GM18498 (cell line): ENCODE results near the gene PRDM8.
"Not testable (repeated sequence)": the region's sequence is repeated elsewhere in the genome, so short reads cannot be mapped to it uniquely, and the experiment has no call there.

ENCODE experiments used
- ATAC-seq: cut with Tn5 transposase; IDR thresholded peaks from one replicate; pipeline ENCODE4 v1.9.1; 2021; ENCODE audit warnings: mild to moderate bottlenecking, moderate library complexity; ENCODE audit not compliant: unreplicated experiment

The PRDM8 gene

GRCh38 chr4:80196922-80197573 is at the start of gene PRDM8:
Gene PRDM8 (plus strand): TSS chr4:80197503. CDS start chr4:80200081, 2,578 bp downstream.
- no peak for ATAC-seq

DNA sequence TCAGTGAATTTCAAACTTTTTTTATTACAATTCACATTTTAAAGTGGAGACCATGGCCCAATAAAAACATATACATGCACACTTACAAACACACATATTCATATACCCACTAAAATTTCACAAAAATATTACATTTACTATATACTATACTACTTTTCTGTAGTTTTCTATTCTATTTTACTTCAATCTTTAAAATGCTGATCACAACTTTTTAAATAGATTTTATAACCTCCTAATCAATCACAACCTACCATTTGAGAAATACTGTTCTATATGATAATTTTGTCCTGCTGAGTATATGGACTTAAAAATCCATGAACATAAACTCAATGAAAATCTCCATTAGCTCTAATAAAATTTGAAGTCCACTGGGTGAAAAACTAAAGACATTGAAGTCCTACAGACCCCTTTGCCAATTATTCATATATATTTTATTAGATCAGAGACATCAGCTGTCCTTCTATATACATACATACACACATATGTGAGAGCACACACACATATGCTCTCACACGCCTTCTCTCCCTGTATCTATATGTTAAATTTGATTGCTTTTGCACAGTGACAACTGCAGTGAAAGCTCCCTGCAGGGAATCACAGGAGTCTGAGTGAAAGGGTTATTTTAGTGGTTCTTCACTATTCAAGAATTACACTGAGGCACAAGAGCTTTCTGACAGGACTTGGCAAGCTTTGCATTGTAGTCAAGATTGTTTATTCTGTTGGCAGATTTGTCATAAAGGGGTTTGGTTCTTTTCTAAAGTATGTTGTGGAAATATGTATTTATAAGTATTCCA is 46.7 kb upstream of the PRDM8 start:
- no peak for ATAC-seq

DNA sequence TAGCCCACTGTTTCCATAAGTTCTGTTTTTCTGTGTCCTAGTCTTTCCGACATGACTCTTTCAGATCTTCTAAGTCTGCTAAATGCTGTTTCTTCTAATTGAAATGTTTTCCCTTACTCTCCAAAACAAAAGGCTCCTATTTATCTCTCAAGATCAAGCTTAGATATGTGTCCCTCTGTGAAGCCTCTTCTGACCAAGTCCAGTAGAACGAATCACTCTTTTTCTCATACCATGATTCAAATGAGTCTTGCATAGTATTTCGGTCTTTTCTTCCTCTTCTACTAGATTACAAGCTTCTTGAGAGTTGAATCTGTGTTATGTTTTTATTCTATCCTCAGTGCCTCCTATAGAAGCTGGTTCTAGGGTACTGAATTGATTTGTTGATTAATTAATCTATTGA is 45.3 kb upstream of the PRDM8 start:
- ATAC-seq = no peak

DNA sequence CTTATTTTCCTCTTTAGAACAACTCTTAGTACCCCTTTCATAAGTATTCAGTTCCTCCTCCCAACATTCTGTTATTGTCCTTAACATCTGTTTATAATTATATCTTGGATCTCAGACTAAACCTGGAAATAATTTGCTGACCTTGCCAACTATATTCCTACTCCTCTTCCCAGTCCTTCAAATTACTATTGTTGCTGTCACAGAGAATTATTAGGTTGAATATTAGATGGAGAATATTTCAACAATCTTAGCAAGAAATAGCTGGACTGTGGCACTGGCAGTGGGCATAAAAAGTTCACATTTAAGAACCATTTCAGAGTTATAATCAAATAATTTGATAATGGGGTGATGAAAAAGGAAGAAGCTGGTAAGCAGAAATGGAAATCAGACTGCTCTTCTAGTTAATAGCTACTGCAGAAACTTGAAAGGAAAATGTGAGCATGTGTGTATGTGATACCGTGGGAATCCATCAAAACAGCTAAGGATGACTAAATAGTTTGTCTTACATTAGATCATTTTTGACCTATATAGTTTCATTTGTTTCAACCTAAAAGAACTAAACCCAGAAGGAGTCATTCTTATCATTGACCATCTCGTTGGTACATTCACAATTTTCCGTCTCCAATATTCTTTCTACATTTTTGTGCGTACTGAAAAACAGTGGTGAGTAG is 43.3 kb upstream of the PRDM8 start:
- ATAC-seq = no peak

DNA sequence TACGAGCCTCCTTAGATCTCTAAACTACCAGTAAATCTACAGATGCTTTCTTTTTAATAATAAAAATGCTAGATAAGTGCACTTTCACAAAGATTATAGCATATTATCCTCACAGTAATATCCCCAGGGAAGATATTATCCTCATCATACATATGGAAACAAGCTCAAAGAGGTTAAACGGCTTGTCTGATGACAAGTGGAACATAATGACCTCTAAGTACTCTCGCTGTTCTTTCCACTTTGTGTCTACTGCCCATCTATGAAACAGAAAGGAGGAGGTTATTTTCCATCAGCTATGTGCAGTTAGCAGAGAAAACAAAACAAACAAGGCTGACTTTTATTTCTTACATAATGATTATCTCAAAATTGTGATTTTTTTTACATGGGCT is 42.8 kb upstream of the PRDM8 start:
- ATAC-seq = no peak

DNA sequence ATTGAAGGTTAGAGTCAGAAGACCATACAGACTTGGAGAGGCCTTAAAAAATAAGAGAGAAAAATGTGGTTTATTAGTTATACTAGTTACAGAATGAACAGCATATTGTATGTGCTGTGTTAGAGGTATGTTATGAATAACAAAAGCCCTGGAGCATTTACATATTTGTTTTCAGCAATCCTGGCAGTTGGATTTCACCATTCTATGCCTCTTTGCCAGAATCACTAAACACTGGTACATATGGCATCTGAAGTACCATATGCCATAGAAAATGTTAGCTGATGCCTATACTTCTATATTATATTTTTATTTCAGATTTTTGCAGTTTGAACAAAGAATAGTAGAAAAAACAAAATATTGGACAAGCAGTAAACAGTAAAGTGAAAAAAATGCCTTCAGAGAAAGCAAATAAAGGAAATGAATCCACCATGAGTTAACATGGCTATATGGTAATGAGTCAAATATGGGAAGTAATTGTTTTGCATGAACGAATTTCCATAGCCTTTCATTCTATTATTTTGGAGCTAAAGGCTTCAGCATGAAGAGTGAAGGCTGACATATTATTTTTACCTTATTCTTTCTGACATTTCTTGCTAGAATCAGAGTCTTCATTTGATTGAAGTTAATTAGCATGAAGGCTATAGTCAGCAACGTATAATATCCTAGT is 41.9 kb upstream of the PRDM8 start:
- ATAC-seq = no peak

DNA sequence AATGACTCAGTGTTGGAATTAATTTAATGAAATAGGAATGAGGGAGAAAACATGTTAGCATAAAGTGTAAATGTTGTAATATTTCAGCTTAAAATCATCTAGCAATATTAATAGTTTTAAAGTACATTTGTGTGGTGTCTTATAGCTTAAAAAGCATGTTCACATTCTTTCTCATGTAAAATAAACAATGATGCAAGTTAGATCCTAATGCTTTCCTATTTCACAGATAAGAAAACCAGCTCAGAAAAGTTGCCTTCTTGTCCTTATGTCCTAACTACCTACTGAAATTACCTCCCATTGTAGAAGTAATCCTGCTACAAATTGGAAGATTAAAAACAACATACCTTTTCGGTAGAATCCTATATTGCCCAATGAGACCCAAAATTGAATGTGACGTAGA is 40.9 kb upstream of the PRDM8 start:
- ATAC-seq = no peak

GRCh38 chr4:80161413-80162058 is 35.8 kb upstream of the PRDM8 start:
- ATAC-seq = no peak

- no peak for ATAC-seq
Measured at GRCh38 chr4:80162418-80162817, 34.9 kb upstream of the PRDM8 start.

DNA sequence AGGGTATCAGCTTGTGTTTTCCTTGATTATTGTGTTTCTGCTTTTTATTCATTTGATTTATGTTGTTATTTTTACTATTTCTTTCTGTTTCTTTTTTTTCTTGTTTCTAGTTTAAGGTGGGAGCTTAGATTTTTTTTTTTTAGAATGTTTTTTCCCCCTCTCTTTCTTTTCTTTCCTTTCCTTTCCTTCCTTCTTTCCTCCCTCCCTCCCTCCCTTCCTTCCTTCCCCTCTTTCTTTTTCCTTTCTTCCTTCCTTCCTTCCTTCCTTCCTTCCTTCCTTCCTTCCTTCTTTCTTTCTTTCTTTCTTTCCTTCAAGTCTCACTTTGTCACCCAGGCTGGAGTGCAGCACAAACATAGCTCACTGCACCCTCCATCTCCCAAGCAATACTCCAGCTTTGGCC is 31.4 kb upstream of the PRDM8 start:
- no peak for ATAC-seq

- no peak for ATAC-seq
Measured at GRCh38 chr4:80171251-80171650, 26.1 kb upstream of the PRDM8 start.

DNA sequence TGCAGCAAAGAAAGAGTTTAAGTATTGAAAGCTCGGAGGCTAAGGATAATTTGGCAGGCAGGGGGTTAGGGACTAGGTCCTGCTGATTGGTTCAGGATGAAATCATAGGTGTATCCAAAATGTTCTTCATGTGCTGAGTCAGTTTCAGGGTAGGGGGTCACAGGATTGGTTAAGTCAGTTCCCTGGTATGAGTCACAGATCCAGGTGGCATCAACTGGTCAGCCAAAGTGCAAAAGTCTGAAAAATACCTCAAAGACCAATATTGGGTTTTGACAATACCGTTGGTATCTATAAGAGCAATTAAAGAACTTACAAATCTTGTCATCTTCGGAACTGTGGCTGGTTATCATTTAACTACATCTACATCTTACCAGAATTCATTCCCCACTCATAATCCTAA is 25.6 kb upstream of the PRDM8 start:
- no peak for ATAC-seq

GRCh38 chr4:80172203-80172602 is 25.1 kb upstream of the PRDM8 start:
- peak; percentile 53 for ATAC-seq

GRCh38 chr4:80173401-80173800 is 23.9 kb upstream of the PRDM8 start:
- ATAC-seq = peak; percentile 92

GRCh38 chr4:80173841-80174240 is 23.5 kb upstream of the PRDM8 start:
- ATAC-seq = no peak

DNA sequence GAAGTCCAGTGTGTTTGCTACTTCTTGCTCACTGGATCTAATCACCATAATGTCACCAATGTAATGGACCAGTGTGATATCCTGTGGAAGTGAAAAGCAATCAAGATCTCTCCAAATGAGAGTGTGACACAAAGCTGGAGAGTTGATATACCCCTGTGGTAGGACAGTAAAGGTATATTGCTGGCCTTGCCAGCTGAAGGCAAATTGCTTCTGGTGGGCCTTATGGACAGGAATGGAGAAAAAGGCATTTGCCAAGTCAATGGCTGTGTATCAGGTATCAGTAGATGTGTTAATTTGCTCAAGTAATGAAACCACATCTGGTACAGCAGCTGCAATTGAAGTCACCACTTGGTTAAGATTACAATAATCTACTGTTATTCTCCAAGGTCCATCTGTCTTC is 19.5 kb upstream of the PRDM8 start:
- ATAC-seq = not testable (repeated sequence)

DNA sequence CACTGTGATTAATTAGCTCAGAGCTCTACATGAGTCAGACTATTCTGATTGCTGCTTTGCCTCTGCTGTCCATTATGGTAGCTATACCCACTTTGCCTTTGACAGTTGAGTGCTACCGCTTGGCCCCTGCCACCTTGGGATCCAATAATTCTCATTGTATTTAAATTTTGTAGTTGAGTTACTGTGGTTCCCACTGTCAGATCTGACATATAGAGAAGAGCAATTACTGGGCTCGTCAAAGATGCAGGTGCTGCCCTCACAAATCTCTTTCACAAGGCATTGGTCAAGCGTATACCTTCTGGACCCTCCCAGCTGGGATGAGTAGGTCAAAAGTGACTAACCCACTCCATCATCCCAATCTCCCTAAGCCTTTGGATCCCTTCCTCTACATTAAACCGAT is 18.3 kb upstream of the PRDM8 start:
- ATAC-seq = no peak

DNA sequence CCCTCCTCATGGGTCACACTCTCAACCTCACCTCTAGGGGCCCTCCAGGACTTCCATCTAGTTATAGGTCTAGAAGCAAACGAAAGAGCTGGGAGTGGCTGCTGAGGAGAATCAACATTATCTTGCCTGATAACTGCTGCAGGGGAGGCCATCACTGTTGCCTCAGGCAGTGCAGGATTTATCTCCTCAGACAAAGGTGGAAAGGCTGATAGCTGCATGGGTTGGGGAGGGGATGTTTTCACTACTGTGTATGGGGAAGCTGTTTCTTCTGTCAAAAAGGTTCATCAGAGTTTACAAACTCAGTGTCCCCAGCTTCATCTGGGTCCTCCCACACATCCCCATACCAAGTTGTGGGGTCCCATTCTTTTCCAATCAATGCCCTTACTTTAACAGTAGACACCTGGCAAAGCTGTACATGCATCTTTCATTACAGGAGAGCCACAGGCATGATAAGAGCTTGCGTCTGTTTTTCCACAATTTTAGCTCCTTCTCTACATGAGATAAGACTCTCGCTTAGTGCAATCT is 17.6 kb upstream of the PRDM8 start:
- no peak for ATAC-seq

DNA sequence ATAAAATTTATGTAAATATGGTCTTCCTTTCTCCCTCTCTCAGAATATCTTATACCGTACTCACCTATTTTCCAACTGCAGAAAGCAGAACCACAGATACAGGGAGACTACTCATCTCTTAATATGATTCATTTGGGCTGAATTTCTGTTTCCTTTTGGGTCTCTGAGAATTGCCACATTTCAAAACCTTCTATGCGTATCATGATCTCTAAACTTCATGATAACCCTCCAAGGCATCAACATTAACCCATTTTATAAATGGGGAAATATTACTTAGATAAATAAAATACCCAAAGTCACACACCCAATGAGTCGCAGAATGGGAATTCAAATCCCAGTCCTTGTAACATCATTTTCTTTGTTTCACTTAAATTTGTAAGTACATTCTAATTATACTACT is 16.6 kb upstream of the PRDM8 start:
- ATAC-seq = no peak

DNA sequence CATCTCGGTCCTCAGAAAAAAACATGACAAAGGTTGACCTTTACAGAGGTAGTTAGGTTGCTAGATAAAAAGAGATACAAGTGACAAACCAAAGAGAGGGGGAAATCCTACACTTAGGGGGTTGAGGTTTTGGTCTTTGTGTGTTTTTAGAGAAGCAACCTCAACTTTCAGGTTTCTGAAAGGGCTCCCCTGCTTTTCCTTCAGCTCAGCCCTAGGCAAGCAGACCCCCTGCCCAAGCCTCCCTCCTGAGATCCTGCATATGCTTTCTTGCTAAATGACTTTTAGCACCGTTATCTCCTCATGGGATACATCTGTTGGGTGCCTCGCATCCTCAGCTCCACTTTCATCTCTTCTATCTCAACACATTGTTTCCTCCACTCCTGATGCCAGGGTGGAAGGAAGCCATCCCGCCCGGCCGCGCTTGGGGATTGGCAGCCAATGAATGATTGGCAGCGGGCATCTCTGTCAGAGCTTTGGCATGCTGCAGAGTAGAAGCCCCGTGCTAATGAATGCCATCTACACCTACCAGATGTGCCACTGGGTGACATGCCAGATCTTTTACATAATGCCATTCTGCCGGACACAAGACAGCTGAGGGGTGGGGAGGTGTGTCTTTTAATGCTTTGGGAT is 15.0 kb upstream of the PRDM8 start:
- ATAC-seq = no peak
